Lung (tissue), 12 donors: ENCODE results near the gene RTP2. TPM values are rescaled to one million over a fixed set of nuclear protein-coding genes. Genes with fewer than 3 reads are reported as not detected.

Experiments used
- ATAC-seq: fragments of 200-7000 bp; cut with Tn5 transposase; one replicate; pipeline ENCODE4 v1.9.1; 2020; ENCODE audit warnings: moderate number of reproducible peaks; ENCODE audit not compliant: insufficient read depth, low FRiP score
- DNase-seq, 3 donors: peaks; one replicate each; pipeline ENCODE4 v3.0.0-alpha.2; 2013 to 2017
- H3K27ac ChIP-seq, 2 donors: one replicate each; pipeline ENCODE4 v1.5.1; 2013; ENCODE audit warnings: mild to moderate bottlenecking in 2 of 2, moderate library complexity in 2 of 2, control low read depth in 1 of 2, inconsistent platforms in 1 of 2, low read depth in 1 of 2, low read length in 1 of 2
- H3K27me3 ChIP-seq, 3 donors: one replicate each; pipeline ENCODE4 v1.5.1; 2013; ENCODE audit warnings: low read length in 2 of 3; ENCODE audit not compliant: control insufficient read depth in 3 of 3, insufficient read depth in 3 of 3
- H3K36me3 ChIP-seq, 4 donors: one replicate each; pipeline ENCODE4 v1.5.1; 2013; ENCODE audit warnings: low read length in 4 of 4, mild to moderate bottlenecking in 1 of 4, moderate library complexity in 1 of 4; ENCODE audit not compliant: control insufficient read depth in 4 of 4, insufficient read depth in 4 of 4
- H3K4me1 ChIP-seq, 5 donors: one replicate each; pipeline ENCODE4 v1.5.1; 2013; ENCODE audit warnings: low read length in 5 of 5, mild to moderate bottlenecking in 2 of 5, moderate library complexity in 1 of 5; ENCODE audit not compliant: control insufficient read depth in 5 of 5, insufficient read depth in 5 of 5
- H3K4me3 ChIP-seq: one replicate; pipeline ENCODE4 v1.5.1; 2013; ENCODE audit warnings: mild to moderate bottlenecking, control low read depth, moderate library complexity
- H3K9ac ChIP-seq, 2 donors: one replicate each; pipeline ENCODE4 v1.5.1; 2013; ENCODE audit warnings: low read length in 2 of 2, control low read depth in 1 of 2; ENCODE audit not compliant: insufficient read depth in 1 of 2
- H3K9me3 ChIP-seq, 4 donors: one replicate each; pipeline ENCODE4 v1.5.1; 2013; ENCODE audit warnings: low read length in 3 of 4, mild to moderate bottlenecking in 1 of 4, moderate library complexity in 1 of 4; ENCODE audit not compliant: control insufficient read depth in 4 of 4, insufficient read depth in 3 of 4
- WGBS, 2 donors: extraction: QIAGEN DNeasy Blood & Tissue Kit; methylation state at CpG; one replicate each; pipeline ENCODE4 v1.1.7; 2013; 5-methylcytosine and 5-hydroxymethylcytosine counted together
- polyA plus RNA-seq, 2 donors: library from polyadenylated mRNA; stranded (reverse); fragments of 200-250 nt; gene quantifications; one replicate each; pipeline ENCODE4 v1.2.1, GENCODE V29; 2013
- total RNA-seq, 2 donors: library from RNA; depleted of rRNA in 1 of 2; stranded (reverse); fragments of >200 nt in 1 of 2; gene quantifications; one replicate each; pipeline ENCODE4 v1.2.1, GENCODE V29; 2014 to 2021
- TF ChIP-seq, protein P1 (sequence below): IDR thresholded peaks from 2 replicates; pipeline ENCODE4 v1.5.1; 2012; ENCODE audit warnings: mild to moderate bottlenecking; ENCODE audit errors: control extremely low read depth, extremely low read depth
- donor health status: control.
- donor health status: control.
- donor health status: Bipolar disorder and iron deficiency.
- donor health status: healthy.
- donor health status: DM: yes; HTN: yes; CAD: no.

RTP2 gene
- total and polyA plus RNA-seq, 4 donors = not detected

- Histone ChIP-seq H3K27me3 (no peaks in the 10 kb centered on the region), H3K9me3 (no peaks in the 10 kb centered on the region), H3K4me3 (no peak overlapping the region), H3K4me1 (peaks cover 0 to 3% (median 0%) of the 10 kb centered on the region in 5 donors), H3K9ac (no peak overlapping the region), H3K36me3 (no peaks in the 10 kb centered on the region), H3K27ac (no peak overlapping the region)
- WGBS, 2 donors = 91 to 95% methylated on average over 2 of the region's 2 CpGs
- ATAC-seq = no peak
- TF ChIP-seq, protein P1, sequence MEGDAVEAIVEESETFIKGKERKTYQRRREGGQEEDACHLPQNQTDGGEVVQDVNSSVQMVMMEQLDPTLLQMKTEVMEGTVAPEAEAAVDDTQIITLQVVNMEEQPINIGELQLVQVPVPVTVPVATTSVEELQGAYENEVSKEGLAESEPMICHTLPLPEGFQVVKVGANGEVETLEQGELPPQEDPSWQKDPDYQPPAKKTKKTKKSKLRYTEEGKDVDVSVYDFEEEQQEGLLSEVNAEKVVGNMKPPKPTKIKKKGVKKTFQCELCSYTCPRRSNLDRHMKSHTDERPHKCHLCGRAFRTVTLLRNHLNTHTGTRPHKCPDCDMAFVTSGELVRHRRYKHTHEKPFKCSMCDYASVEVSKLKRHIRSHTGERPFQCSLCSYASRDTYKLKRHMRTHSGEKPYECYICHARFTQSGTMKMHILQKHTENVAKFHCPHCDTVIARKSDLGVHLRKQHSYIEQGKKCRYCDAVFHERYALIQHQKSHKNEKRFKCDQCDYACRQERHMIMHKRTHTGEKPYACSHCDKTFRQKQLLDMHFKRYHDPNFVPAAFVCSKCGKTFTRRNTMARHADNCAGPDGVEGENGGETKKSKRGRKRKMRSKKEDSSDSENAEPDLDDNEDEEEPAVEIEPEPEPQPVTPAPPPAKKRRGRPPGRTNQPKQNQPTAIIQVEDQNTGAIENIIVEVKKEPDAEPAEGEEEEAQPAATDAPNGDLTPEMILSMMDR = no peak
- DNase-seq = no peak
These were observed 2.1 kb downstream of the RTP2 start for GRCh38 chr3:187700249-187700648.

- H3K9ac ChIP-seq = no peak overlapping the region
These were observed 3.6 kb downstream of the RTP2 start for GRCh38 chr3:187698499-187699399.

DNA sequence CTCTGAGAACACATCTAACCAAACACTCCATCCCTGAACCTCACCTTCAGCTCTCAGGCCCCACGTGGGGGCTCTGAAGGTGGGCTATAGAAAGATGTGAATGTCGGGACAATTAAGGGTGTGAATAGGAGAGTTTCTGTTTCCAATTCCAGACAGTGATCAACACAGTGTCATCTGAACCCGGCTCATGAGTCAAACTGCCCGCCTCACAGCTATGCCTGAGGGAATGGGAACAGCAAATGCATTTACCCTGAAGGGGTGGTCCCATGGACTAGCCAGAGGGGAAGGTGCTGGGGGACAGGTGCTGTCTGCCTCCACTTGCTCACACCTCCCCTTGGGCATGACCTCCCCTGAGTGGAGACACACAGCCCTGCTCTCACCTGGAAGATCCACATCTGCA lies 6.3 kb downstream of the RTP2 start:
- Histone ChIP-seq H3K4me3 (no peak overlapping the region), H3K4me1 (peaks cover 0 to 4% (median 0%) of the 10 kb centered on the region in 5 donors), H3K9me3 (no peaks in the 10 kb centered on the region), H3K27ac (no peak overlapping the region), H3K27me3 (no peaks in the 10 kb centered on the region), H3K36me3 (no peaks in the 10 kb centered on the region), H3K9ac (no peak overlapping the region)
- ATAC-seq (no peak), DNase-seq (no peak)
- WGBS, 2 donors = 49 to 53% methylated on average over 4 of the region's 4 CpGs
- TF ChIP-seq, protein P1 = no peak

More at GRCh38 chr3:187698499-187699399, 3.6 kb downstream of the RTP2 start:
- DNase-seq (no peak), ATAC-seq (no peak)
- H3K4me3 ChIP-seq = no peak overlapping the region
- WGBS, 2 donors = 93 to 97% methylated on average over 37 to 41 of the region's 42 CpGs
- H3K9me3 ChIP-seq = no peaks in the 10 kb centered on the region
- TF ChIP-seq, protein P1 = no peak
- H3K27me3 ChIP-seq = no peaks in the 10 kb centered on the region
- H3K36me3 ChIP-seq = no peaks in the 10 kb centered on the region
- peaks cover 0 to 4% (median 0%) of the 10 kb centered on the region in 5 donors for H3K4me1 ChIP-seq
- H3K27ac ChIP-seq = no peak overlapping the region
